PC-3 (cell line): ENCODE data around the gene SLC2A9.

Source experiments
- EZH2phosphoT487 ChIP-seq: fragments of 300-600 bp; sonication (generic); IDR thresholded peaks from 2 replicates; pipeline ENCODE4 v1.6.1; 2018; ENCODE audit warnings: mild to moderate bottlenecking, antibody characterized with exemption, low read length, borderline replicate concordance
- TF ChIP-seq, protein P1 (sequence below): fragments of 300-600 bp; sonication (generic); conservative IDR thresholded peaks from 2 replicates; pipeline ENCODE4 v1.5.1; 2017; ENCODE audit warnings: antibody characterized with exemption, low read depth, mild to moderate bottlenecking, low read length

DNA sequence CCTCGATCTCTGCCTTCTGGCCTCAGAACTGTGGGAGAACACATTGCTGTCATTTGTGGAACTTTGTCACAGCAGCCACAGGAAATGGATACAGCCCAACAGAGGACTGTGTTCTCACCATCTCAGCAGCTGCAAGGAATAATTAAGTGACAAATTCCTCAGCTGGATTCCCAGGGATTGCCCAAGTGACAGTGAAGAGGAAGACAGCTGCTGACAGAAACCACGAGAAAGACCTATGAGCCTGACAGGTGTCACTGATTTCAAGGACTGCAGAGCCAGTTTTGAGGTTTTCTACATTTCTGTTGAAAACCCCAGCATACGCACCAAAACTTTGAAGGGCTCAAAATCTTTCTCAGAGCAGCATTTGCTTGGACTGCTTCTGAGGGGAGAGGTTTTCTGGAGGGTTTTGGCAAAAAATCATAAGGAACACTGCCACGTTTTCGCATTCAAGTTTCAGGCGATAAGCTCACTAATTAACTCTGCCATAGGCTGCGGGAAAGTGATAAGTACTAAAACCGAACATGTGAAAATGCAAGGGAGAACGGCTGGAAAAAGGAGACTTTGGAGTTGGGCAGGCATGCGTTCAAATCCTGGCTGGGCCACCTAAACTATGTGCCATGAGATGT, 151.0 kb downstream of the SLC2A9 start:
- TF ChIP-seq, protein P1, sequence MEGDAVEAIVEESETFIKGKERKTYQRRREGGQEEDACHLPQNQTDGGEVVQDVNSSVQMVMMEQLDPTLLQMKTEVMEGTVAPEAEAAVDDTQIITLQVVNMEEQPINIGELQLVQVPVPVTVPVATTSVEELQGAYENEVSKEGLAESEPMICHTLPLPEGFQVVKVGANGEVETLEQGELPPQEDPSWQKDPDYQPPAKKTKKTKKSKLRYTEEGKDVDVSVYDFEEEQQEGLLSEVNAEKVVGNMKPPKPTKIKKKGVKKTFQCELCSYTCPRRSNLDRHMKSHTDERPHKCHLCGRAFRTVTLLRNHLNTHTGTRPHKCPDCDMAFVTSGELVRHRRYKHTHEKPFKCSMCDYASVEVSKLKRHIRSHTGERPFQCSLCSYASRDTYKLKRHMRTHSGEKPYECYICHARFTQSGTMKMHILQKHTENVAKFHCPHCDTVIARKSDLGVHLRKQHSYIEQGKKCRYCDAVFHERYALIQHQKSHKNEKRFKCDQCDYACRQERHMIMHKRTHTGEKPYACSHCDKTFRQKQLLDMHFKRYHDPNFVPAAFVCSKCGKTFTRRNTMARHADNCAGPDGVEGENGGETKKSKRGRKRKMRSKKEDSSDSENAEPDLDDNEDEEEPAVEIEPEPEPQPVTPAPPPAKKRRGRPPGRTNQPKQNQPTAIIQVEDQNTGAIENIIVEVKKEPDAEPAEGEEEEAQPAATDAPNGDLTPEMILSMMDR, result no peak
- no peak for TF ChIP-seq EZH2phosphoT487
